Common myeloid progenitor, CD34-positive (primary cell): ENCODE measurements around the gene MUSK.

Experiments
- CTCF ChIA-PET: fragments of 350-600 bp; sonication (Branson Sonifier 250); formaldehyde crosslinking; loops from one replicate; lab custom pipeline; 2021; ENCODE audit warnings: antibody characterized with exemption; lab: Charles Lee
- POLR2A ChIA-PET: fragments of 350-600 bp; sonication (Branson Sonifier 250); formaldehyde crosslinking; loops from one replicate; lab custom pipeline; 2021; ENCODE audit warnings: antibody characterized with exemption; lab: Charles Lee
- DNase-seq, 3 donors: peaks; one replicate each; pipeline versions ENCODE4 v3.0.0 to v3.0.0-alpha.2; 2013
- H3K27ac ChIP-seq, 2 experiments: 1 replicate in 1 of 2; 2 replicates in 1 of 2; pipeline ENCODE4 v1.7.0; 2013; ENCODE audit warnings: inconsistent platforms in 2 of 2, low read length in 2 of 2, mild to moderate bottlenecking in 2 of 2, low read depth in 1 of 2, moderate library complexity in 1 of 2; ENCODE audit not compliant: severe bottlenecking in 2 of 2, insufficient read depth in 1 of 2, poor library complexity in 1 of 2
- H3K27me3 ChIP-seq, 5 experiments: replicated peaks in 2 of 5; 1 replicate in 3 of 5; 2 replicates in 2 of 5; pipeline versions ENCODE4 v1.6.1 to v1.7.0; 2013; ENCODE audit warnings: low read length in 4 of 5, mild to moderate bottlenecking in 2 of 5, moderate library complexity in 2 of 5, inconsistent platforms in 1 of 5; ENCODE audit not compliant: insufficient read depth in 5 of 5, control insufficient read depth in 4 of 5
- H3K36me3 ChIP-seq, 4 experiments: 1 replicate in 2 of 4; 2 replicates in 2 of 4; pipeline versions ENCODE4 v1.6.1 to v1.7.0; 2013; ENCODE audit warnings: low read length in 3 of 4, control low read depth in 1 of 4, mild to moderate bottlenecking in 1 of 4; ENCODE audit not compliant: control insufficient read depth in 4 of 4, insufficient read depth in 4 of 4
- H3K4me1 ChIP-seq, 4 experiments: 1 replicate in 3 of 4; 2 replicates in 1 of 4; pipeline versions ENCODE4 v1.6.1 to v1.7.1; 2013; ENCODE audit warnings: low read length in 3 of 4, mild to moderate bottlenecking in 3 of 4, control low read depth in 1 of 4, inconsistent platforms in 1 of 4, moderate library complexity in 1 of 4; ENCODE audit not compliant: control insufficient read depth in 4 of 4, insufficient read depth in 4 of 4; ENCODE audit errors: control extremely low read depth in 1 of 4
- H3K4me3 ChIP-seq, 7 experiments: 1 replicate in 4 of 7; 2 replicates in 3 of 7; pipeline versions ENCODE4 v1.5.1 to v1.7.0; 2013; ENCODE audit warnings: mild to moderate bottlenecking in 7 of 7, low read length in 6 of 7, moderate library complexity in 6 of 7, inconsistent platforms in 2 of 7, low read depth in 2 of 7, control low read depth in 1 of 7; ENCODE audit not compliant: insufficient read depth in 4 of 7, control insufficient read depth in 1 of 7; ENCODE audit errors: extremely low read depth in 1 of 7
- H3K9me3 ChIP-seq, 5 experiments: 1 replicate in 4 of 5; 2 replicates in 1 of 5; pipeline versions ENCODE4 v1.6.1 to v1.7.1; 2013; ENCODE audit warnings: low read length in 4 of 5, mild to moderate bottlenecking in 2 of 5, inconsistent platforms in 1 of 5, low read depth in 1 of 5, moderate library complexity in 1 of 5; ENCODE audit not compliant: control insufficient read depth in 4 of 5, insufficient read depth in 2 of 5; ENCODE audit errors: control extremely low read depth in 1 of 5
- WGBS: methylation state at CpG from one replicate; pipeline ENCODE4 v1.1.5; 2013; ENCODE audit not compliant: insufficient coverage; 5-methylcytosine and 5-hydroxymethylcytosine counted together

MUSK gene

GRCh38 chr9:110807956-110808598, 139.5 kb downstream of the MUSK start:
- no CpG with 5 or more reads among the region's 6 CpGs for WGBS
- ChIA-PET CTCF (interaction anchor here (1.0 kb wide), 1 partner anchor 13 kb away, joined by 4 read pairs; no protein-coding TSS in a partner anchor), POLR2A (no interaction called here)

GRCh38 chr9:110808599-110808980, 140.0 kb downstream of the MUSK start:
- CTCF ChIA-PET, result interaction anchor here (1.0 kb wide), 1 partner anchor 12 kb away, joined by 4 read pairs; no protein-coding TSS in a partner anchor
- H3K27ac ChIP-seq, result no peak overlapping the region
- peaks cover 0 to 6% (median 0%) of the 10 kb centered on the region in 4 experiments for H3K4me1 ChIP-seq
- H3K9me3 ChIP-seq, result no peaks in the 10 kb centered on the region
- DNase-seq, result no peak
- no peaks in the 10 kb centered on the region for H3K27me3 ChIP-seq
- POLR2A ChIA-PET, result no interaction called here
- H3K4me3 ChIP-seq, result no peak overlapping the region
- H3K36me3 ChIP-seq, result no peaks in the 10 kb centered on the region
- WGBS, result 96% methylated on average over 3 of the region's 4 CpGs

More at GRCh38 chr9:110807956-110808598, 139.5 kb downstream of the MUSK start:
- no peak overlapping the region for H3K4me3 ChIP-seq
- no peaks in the 10 kb centered on the region for H3K36me3 ChIP-seq
- DNase-seq, result no peak
- H3K9me3 ChIP-seq, result no peaks in the 10 kb centered on the region
- no peak overlapping the region for H3K27ac ChIP-seq
- no peaks in the 10 kb centered on the region for H3K27me3 ChIP-seq
- peaks cover 0 to 6% (median 0%) of the 10 kb centered on the region in 4 experiments for H3K4me1 ChIP-seq

GRCh38 chr9:110809038-110809595, 140.5 kb downstream of the MUSK start:
- ChIA-PET CTCF (interaction anchor here (1.0 kb wide), 1 partner anchor 12 kb away, joined by 4 read pairs; no protein-coding TSS in a partner anchor), POLR2A (no interaction called here)
- Histone ChIP-seq H3K27ac (no peak overlapping the region), H3K4me3 (no peak overlapping the region), H3K27me3 (no peaks in the 10 kb centered on the region), H3K9me3 (peaks cover 0 to 2% (median 0%) of the 10 kb centered on the region in 5 experiments), H3K36me3 (no peaks in the 10 kb centered on the region), H3K4me1 (peaks cover 0 to 6% (median 0%) of the 10 kb centered on the region in 4 experiments)
- DNase-seq, result no peak
- 100% methylated on average over 1 of the region's 3 CpGs for WGBS

- Histone ChIP-seq H3K27me3 (no peaks in the 10 kb centered on the region), H3K27ac (no peak overlapping the region), H3K4me3 (no peak overlapping the region), H3K36me3 (no peaks in the 10 kb centered on the region), H3K4me1 (peaks cover 0 to 6% (median 2%) of the 10 kb centered on the region in 4 experiments), H3K9me3 (peaks cover 0 to 2% (median 0%) of the 10 kb centered on the region in 5 experiments)
- CTCF ChIA-PET, result no interaction called here
- no CpG with 5 or more reads among the region's 1 CpG for WGBS
- no peak for DNase-seq
- POLR2A ChIA-PET, result no interaction called here
Measured at GRCh38 chr9:110810262-110810976, 141.8 kb downstream of the MUSK start.

GRCh38 chr9:110812886-110813285, 144.3 kb downstream of the MUSK start:
- 86% methylated on average over 1 of the region's 3 CpGs for WGBS
- H3K27me3 ChIP-seq, result no peaks in the 10 kb centered on the region
- CTCF ChIA-PET, result no interaction called here

GRCh38 chr9:110814159-110814558, 145.6 kb downstream of the MUSK start:
- WGBS, result 100% methylated on average over 2 of the region's 2 CpGs
- Histone ChIP-seq H3K27ac (no peak overlapping the region), H3K27me3 (no peaks in the 10 kb centered on the region), H3K4me1 (peaks cover 0 to 13% (median 6%) of the 10 kb centered on the region in 4 experiments), H3K36me3 (no peaks in the 10 kb centered on the region), H3K9me3 (peaks cover 0 to 2% (median 0%) of the 10 kb centered on the region in 5 experiments), H3K4me3 (no peak overlapping the region)
- no peak for DNase-seq
- ChIA-PET CTCF (no interaction called here), POLR2A (no interaction called here)

More at GRCh38 chr9:110812886-110813285, 144.3 kb downstream of the MUSK start:
- Histone ChIP-seq H3K4me3 (no peak overlapping the region), H3K9me3 (peaks cover 0 to 2% (median 0%) of the 10 kb centered on the region in 5 experiments), H3K27ac (no peak overlapping the region), H3K4me1 (peaks cover 0 to 9% (median 5%) of the 10 kb centered on the region in 4 experiments), H3K36me3 (no peaks in the 10 kb centered on the region)
- no peak for DNase-seq
- POLR2A ChIA-PET, result no interaction called here
